Erythroblast (primary cell): ENCODE results near the gene GLIS1.

Experiments
- GATA1 ChIP-seq: IDR thresholded peaks from 2 replicates; pipeline ENCODE4 v1.6.1; 2011; ENCODE audit warnings: low read depth, mild to moderate bottlenecking, control low read depth, low read length, moderate library complexity
- POLR2A ChIP-seq: IDR thresholded peaks from 2 replicates; pipeline ENCODE4 v1.6.1; 2011; ENCODE audit warnings: mild to moderate bottlenecking, low read length

DNA sequence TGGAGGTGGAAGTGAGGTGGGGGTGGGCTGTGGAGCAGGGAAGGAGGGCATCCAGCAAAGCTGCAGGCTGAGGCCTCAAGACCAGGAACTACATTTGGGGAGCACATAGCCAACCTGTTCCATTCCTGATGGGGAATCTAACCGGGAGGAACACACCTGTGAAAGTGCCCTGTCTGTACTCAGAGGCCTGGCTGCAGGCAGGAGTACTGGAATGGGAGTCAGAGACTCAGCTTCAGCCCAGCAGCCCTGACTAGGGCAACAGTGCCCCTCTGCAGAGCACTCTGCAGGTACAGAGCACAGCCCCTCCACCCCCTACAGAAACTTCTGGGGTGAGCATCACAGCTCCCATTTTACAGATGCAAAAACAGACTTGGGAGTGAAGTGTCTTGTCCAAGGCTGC, 153.4 kb downstream of the GLIS1 start:
- no peak for TF ChIP-seq POLR2A
- no peak for TF ChIP-seq GATA1
